Endothelial cell of umbilical vein (primary cell): ENCODE data around the gene FBXO45. TPM values are rescaled to one million over a fixed set of nuclear protein-coding genes. Genes with fewer than 3 reads are reported as not detected.

Experiments used
- BruUV-seq: library from RNA; stranded (reverse); fragments of 400-500 nt; replicated peaks from 2 replicates; lab custom pipeline; 2021; lab: Mats Ljungman, UMichigan
- CTCF ChIA-PET: fragments of 300-600, 350-600 bp; sonication (Branson Sonifier 250); formaldehyde crosslinking; loops from one replicate; lab custom pipeline; 2021; ENCODE audit warnings: antibody characterized with exemption, inconsistent platforms; lab: Charles Lee
- POLR2A ChIA-PET: fragments of 300-600, 350-600 bp; sonication (Branson Sonifier 250); formaldehyde crosslinking; loops from one replicate; lab custom pipeline; 2021; ENCODE audit warnings: antibody characterized with exemption, inconsistent platforms; lab: Charles Lee
- DNase-seq: peaks from one replicate; pipeline ENCODE4 v3.0.0-alpha.2; 2011; ENCODE audit warnings: low read depth, low spot score
- FAIRE-seq: peaks from 2 replicates; lab custom pipeline; 2011; peaks lifted over from hg19 to GRCh38; lab: Jason Lieb, UNC
- H2AFZ ChIP-seq: 2 replicates; pipeline ENCODE4 v1.6.0; 2012; ENCODE audit warnings: low read depth, low read length, control low read depth, inconsistent platforms
- H3K27ac ChIP-seq: 2 replicates; pipeline ENCODE4 v1.5.1; 2011; ENCODE audit warnings: low read depth, mild to moderate bottlenecking, control low read depth, low read length, moderate library complexity; ENCODE audit not compliant: insufficient read depth
- H3K27me3 ChIP-seq, 2 experiments: 2 replicates each; pipeline versions ENCODE4 v1.6.0 to v1.6.1; 2011; ENCODE audit warnings: low read length in 2 of 2, mixed read lengths in 1 of 2; ENCODE audit not compliant: control insufficient read depth in 2 of 2, insufficient read depth in 2 of 2
- H3K36me3 ChIP-seq, 2 experiments: 2 replicates in 1 of 2; 3 replicates in 1 of 2; pipeline ENCODE4 v1.5.1; 2011; ENCODE audit warnings: low read length in 2 of 2, mild to moderate bottlenecking in 1 of 2, moderate library complexity in 1 of 2; ENCODE audit not compliant: control insufficient read depth in 2 of 2, insufficient read depth in 2 of 2; ENCODE audit errors: extremely low read depth in 1 of 2
- H3K4me1 ChIP-seq: 3 replicates; pipeline ENCODE4 v1.5.1; 2011; ENCODE audit warnings: mild to moderate bottlenecking, low read length; ENCODE audit not compliant: control insufficient read depth, insufficient read depth; ENCODE audit errors: extremely low read depth
- H3K4me2 ChIP-seq: 2 replicates; pipeline ENCODE4 v1.6.1; 2011; ENCODE audit warnings: low read length, control low read depth, mixed read lengths; ENCODE audit not compliant: insufficient read depth
- H3K4me3 ChIP-seq, 3 experiments: fragments of 200-600 bp in 1 of 3; sonication (generic), shearing (Covaris generic) in 1 of 3; replicated peaks in 1 of 3; 2 replicates each; pipeline ENCODE4 v1.5.1; 2011 to 2016; ENCODE audit warnings: control low read depth in 3 of 3, low read length in 3 of 3, mild to moderate bottlenecking in 2 of 3, inconsistent platforms in 1 of 3, low read depth in 1 of 3, moderate library complexity in 1 of 3; ENCODE audit not compliant: insufficient read depth in 1 of 3
- H3K79me2 ChIP-seq: 2 replicates; pipeline ENCODE4 v1.6.0; 2012; ENCODE audit warnings: low read length, inconsistent platforms; ENCODE audit not compliant: control insufficient read depth, insufficient read depth
- H3K9ac ChIP-seq: replicated peaks from 2 replicates; pipeline ENCODE3; 2011; ENCODE audit warnings: low read length, control low read depth; ENCODE audit not compliant: insufficient read depth; ENCODE audit errors: extremely low read depth
- H3K9me1 ChIP-seq: replicated peaks from 3 replicates; pipeline ENCODE4 v1.6.0; 2011; ENCODE audit warnings: mild to moderate bottlenecking, low read length; ENCODE audit not compliant: control insufficient read depth, insufficient read depth; ENCODE audit errors: extremely low read depth
- H3K9me3 ChIP-seq: replicated peaks from 2 replicates; pipeline ENCODE4 v1.5.1; 2012; ENCODE audit warnings: low read length, inconsistent platforms; ENCODE audit not compliant: control insufficient read depth, insufficient read depth
- H4K20me1 ChIP-seq: replicated peaks from 2 replicates; pipeline ENCODE3; 2011; ENCODE audit warnings: mild to moderate bottlenecking, low read length; ENCODE audit not compliant: control insufficient read depth, insufficient read depth; ENCODE audit errors: extremely low read depth
- CTCF ChIP-seq, 2 donors: IDR thresholded peaks; 1 replicate in 1 of 2; 2 replicates in 1 of 2; pipeline ENCODE4 v1.5.1; 2011; ENCODE audit warnings: low read length in 2 of 2, mild to moderate bottlenecking in 2 of 2, moderate library complexity in 2 of 2, control low read depth in 1 of 2, inconsistent platforms in 1 of 2, low read depth in 1 of 2; ENCODE audit not compliant: insufficient read depth in 1 of 2; ENCODE audit errors: extremely low read depth in 1 of 2
- EZH2 ChIP-seq: IDR thresholded peaks from 2 replicates; pipeline ENCODE4 v1.6.1; 2012; ENCODE audit warnings: borderline replicate concordance, low read depth, mild to moderate bottlenecking, moderate library complexity, low read length, inconsistent platforms; ENCODE audit not compliant: severe bottlenecking
- FOS ChIP-seq: IDR thresholded peaks from 2 replicates; pipeline ENCODE4 v1.6.1; 2011; ENCODE audit warnings: mild to moderate bottlenecking, low read length, moderate library complexity, borderline replicate concordance; ENCODE audit not compliant: insufficient read depth
- GATA2 ChIP-seq: IDR thresholded peaks from 2 replicates; pipeline ENCODE4 v1.7.0; 2011; ENCODE audit warnings: low read depth, mild to moderate bottlenecking, moderate library complexity, mixed read lengths, low read length; ENCODE audit not compliant: insufficient read length, insufficient read depth
- JUN ChIP-seq: IDR thresholded peaks from 2 replicates; pipeline ENCODE4 v1.6.1; 2011; ENCODE audit warnings: borderline replicate concordance, low read depth; ENCODE audit not compliant: insufficient read length, insufficient read depth
- POLR2A ChIP-seq: IDR thresholded peaks from 2 replicates; pipeline ENCODE4 v1.6.1; 2012; ENCODE audit warnings: low read depth, mild to moderate bottlenecking, control low read depth, low read length
- POLR2AphosphoS5 ChIP-seq: IDR thresholded peaks from 2 replicates; pipeline ENCODE4 v1.6.1; 2012; ENCODE audit warnings: low read depth, mild to moderate bottlenecking, control low read depth, low read length, moderate library complexity; ENCODE audit not compliant: insufficient read depth
- dilution Hi-C: fragments of 300-500 bp; cut with MboI; formaldehyde crosslinking; loops from one replicate; pipeline ENCODE4 v1.15.0; 2019; ENCODE audit warnings: low sequenced_read_pairs; ENCODE audit not compliant: extremely low pct_ligation_motif_present
- intact Hi-C: fragments of 100-400 bp; cut with micrococcal nuclease; formaldehyde crosslinking; loops from one replicate; pipeline ENCODE4 v1.10.0; 2022
- polyA plus RNA-seq, 4 experiments: library from polyadenylated mRNA; depleted of rRNA in 3 of 4; stranded (reverse) in 3 of 4; unstranded in 1 of 4; fragments of >200 nt; gene quantifications; 2 replicates each; pipeline versions ENCODE4 v1.2.1 to v1.2.3, GENCODE V29; 2011 to 2012; ENCODE audit warnings: missing spikeins in 1 of 4
- total RNA-seq: library from RNA; stranded (reverse); gene quantifications from 2 replicates; pipeline ENCODE4 v1.2.3, GENCODE V29; 2021

FBXO45 gene
- total and polyA plus RNA-seq, 2 donors (not counting 3 experiments of a cell fraction or from before 2014, with no cell fraction given): 3.5 to 12.4 TPM

GRCh38 chr3:196559826-196560225, 8.6 kb upstream of the FBXO45 start:
- BruUV-seq: no TSS peak
- Histone ChIP-seq H3K9ac (no peak overlapping the region), H3K79me2 (peaks cover 5% of the 10 kb centered on the region), H3K4me3 (no peak overlapping the region), H3K9me1 (no peaks in the 10 kb centered on the region), H2AFZ (no peak overlapping the region), H4K20me1 (no peaks in the 10 kb centered on the region), H3K27ac (no peak overlapping the region), H3K9me3 (no peaks in the 10 kb centered on the region), H3K4me2 (no peak overlapping the region), H3K36me3 (peaks cover 0 to 5% of the 10 kb centered on the region in 2 experiments), H3K27me3 (no peaks in the 10 kb centered on the region), H3K4me1 (peaks cover 29% of the 10 kb centered on the region)
- no peak for FAIRE-seq
- TF ChIP-seq POLR2A: no peak
- no peak for TF ChIP-seq POLR2AphosphoS5
- TF ChIP-seq FOS: no peak
- no peak for TF ChIP-seq GATA2
- no peak for TF ChIP-seq EZH2
- TF ChIP-seq CTCF (IDR thresholded peaks at IDR 0.05; ENCODE audit: extremely low read depth in 1 of 2, insufficient read depth in 1 of 2, low read depth in 1 of 2, low read length in 2 of 2): no peak
- no peak for TF ChIP-seq JUN
- no peak for DNase-seq
- POLR2A ChIA-PET: no interaction called here
- intact Hi-C loops (no loop called here), dilution Hi-C loops (no loop called here)
- CTCF ChIA-PET: no interaction called here
